Loucy (cell line): Measurements from ENCODE around the gene CDKN1C.

Experiments used
- CTCF ChIP-seq: fragments of 200-600 bp; sonication (generic); conservative IDR thresholded peaks from 2 replicates; pipeline ENCODE4 v1.5.1; 2014; ENCODE audit warnings: mild to moderate bottlenecking, antibody characterized with exemption, low read length
- EZH2phosphoT487 ChIP-seq: fragments of 200-600 bp; IDR thresholded peaks from 2 replicates; pipeline ENCODE4 v1.6.1; 2018; ENCODE audit warnings: antibody characterized with exemption, mild to moderate bottlenecking, moderate library complexity, borderline replicate concordance

GRCh38 chr11:2910401-2910955, 24.9 kb upstream of the CDKN1C start:
- TF ChIP-seq CTCF (no peak), EZH2phosphoT487 (no peak)
